ENCODE results near the gene SUN3. TPM values are rescaled to one million over a fixed set of nuclear protein-coding genes. Genes with fewer than 3 reads are reported as not detected.
"Not testable (repeated sequence)": the region's sequence is repeated elsewhere in the genome, so short reads cannot be mapped to it uniquely, and the experiment has no call there.

The SUN3 gene
- total and polyA plus RNA-seq, 2 of the 13 experiments (the other 11 are each of a cell fraction or from before 2014, with no cell fraction given): not detected

DNA sequence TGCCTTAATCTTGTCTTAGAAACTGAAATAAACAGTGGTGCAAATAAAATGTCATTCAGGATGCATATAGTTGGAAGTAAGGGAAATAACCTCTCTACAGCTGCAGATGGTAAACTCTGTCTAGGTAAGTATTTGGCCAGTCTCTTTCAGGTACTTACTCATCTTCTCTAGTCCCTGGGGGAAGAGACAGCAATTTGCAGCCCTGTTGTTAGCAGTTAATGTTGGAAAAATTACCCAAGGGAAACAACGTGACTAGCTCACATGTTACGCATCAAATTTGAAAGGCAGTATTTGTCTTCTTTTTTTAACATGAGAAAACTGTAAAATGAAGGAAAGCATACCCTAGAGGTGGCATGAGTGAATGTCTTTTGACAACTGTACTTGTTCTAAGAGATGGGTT is 46.3 kb downstream of the SUN3 start (continued):
- TF ChIP-seq, protein P1, sequence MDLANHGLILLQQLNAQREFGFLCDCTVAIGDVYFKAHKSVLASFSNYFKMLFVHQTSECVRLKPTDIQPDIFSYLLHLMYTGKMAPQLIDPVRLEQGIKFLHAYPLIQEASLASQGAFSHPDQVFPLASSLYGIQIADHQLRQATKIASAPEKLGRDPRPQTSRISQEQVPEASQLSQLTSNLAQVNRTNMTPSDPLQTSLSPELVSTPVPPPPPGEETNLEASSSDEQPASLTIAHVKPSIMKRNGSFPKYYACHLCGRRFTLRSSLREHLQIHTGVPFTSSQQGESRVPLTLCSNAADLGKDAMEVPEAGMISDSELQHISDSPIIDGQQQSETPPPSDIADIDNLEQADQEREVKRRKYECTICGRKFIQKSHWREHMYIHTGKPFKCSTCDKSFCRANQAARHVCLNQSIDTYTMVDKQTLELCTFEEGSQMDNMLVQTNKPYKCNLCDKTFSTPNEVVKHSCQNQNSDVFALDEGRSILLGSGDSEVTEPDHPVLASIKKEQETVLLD (CRISPR knock-in tag; IDR thresholded peaks at IDR 0.05; ENCODE audit: low read depth): no peak
- TF ChIP-seq SETDB1 (CRISPR knock-in tag; IDR thresholded peaks at IDR 0.05; ENCODE audit: borderline replicate concordance) (no peak), KDM1A (CRISPR knock-in tag; IDR thresholded peaks at IDR 0.05) (no peak), ZNF629 (CRISPR knock-in tag; conservative IDR thresholded peaks at IDR 0.05) (no peak), BRD4 (CRISPR knock-in tag; IDR thresholded peaks at IDR 0.05) (no peak), ADNP (CRISPR knock-in tag; IDR thresholded peaks at IDR 0.05) (no peak), TCF7 (IDR thresholded peaks at IDR 0.05; ENCODE audit: low read depth) (no peak), NR2F1 (CRISPR knock-in tag; IDR thresholded peaks at IDR 0.05) (no peak), ZMYM4 (CRISPR knock-in tag; IDR thresholded peaks at IDR 0.05) (no peak), PHB2 (IDR thresholded peaks at IDR 0.05; ENCODE audit: partially characterized antibody) (no peak)
- TF ChIP-seq, protein P2, sequence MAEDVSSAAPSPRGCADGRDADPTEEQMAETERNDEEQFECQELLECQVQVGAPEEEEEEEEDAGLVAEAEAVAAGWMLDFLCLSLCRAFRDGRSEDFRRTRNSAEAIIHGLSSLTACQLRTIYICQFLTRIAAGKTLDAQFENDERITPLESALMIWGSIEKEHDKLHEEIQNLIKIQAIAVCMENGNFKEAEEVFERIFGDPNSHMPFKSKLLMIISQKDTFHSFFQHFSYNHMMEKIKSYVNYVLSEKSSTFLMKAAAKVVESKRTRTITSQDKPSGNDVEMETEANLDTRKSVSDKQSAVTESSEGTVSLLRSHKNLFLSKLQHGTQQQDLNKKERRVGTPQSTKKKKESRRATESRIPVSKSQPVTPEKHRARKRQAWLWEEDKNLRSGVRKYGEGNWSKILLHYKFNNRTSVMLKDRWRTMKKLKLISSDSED (CRISPR knock-in tag; IDR thresholded peaks at IDR 0.05): no peak
- TF ChIP-seq, protein P3, sequence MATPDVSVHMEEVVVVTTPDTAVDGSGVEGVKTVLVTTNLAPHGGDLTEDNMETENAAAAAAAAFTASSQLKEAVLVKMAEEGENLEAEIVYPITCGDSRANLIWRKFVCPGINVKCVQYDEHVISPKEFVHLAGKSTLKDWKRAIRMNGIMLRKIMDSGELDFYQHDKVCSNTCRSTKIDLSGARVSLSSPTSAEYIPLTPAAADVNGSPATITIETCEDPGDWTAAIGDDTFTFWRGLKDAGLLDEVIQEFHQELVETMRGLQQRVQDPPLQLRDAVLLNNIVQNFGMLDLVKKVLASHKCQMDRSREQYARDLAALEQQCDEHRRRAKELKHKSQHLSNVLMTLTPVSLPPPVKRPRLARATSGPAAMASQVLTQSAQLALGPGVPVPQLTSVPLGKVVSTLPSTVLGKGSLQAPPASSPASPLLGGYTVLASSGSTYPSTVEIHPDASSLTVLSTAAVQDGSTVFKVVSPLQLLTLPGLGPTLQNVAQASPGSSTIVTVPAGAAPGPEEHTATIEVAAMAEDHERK (CRISPR knock-in tag; IDR thresholded peaks at IDR 0.05; ENCODE audit: low read depth): no peak

DNA sequence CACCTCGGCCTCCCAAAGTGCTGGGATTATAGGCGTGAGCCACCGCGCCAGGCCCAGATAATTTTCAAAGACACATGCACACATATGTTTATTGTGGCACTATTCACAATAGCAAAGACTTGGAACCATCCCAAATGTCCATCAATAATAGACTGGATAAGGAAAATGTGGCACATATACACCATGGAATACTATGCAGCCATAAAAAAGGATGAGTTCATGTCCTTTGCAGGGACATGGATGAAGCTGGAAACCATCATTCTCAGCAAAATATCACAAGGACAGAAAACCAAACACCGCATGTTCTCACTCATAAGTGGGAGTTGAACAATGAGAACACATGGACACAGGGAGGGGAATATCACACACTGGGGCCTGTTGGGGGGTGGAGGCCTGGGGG is 48.3 kb downstream of the SUN3 start:
- POLR2A ChIA-PET; CTCF ChIA-PET (ENCODE audit: low intra/inter-chr PET ratio, low total read pairs); FAIRE-seq; BruUV-seq (replicated peaks); H3K4me3 ChIP-seq (replicated peaks in 1 of 3; ENCODE audit: insufficient read depth in 1 of 3, low read depth in 2 of 3, low read length in 3 of 3); H3K27ac ChIP-seq (ENCODE audit: extremely low read length, insufficient read depth, low read length); intact Hi-C loops (cut with micrococcal nuclease; ENCODE audit: unreplicated experiment); H3K9me3 ChIP-seq (ENCODE audit: low read length); ATAC-seq; in situ Hi-C loops (cut with HindIII; ENCODE audit: extremely low pct_ligation_motif_present, low pct_unique_long_range_greater_than_20kb); H3K4me2 ChIP-seq (ENCODE audit: low read depth, low read length); H3K27me3 ChIP-seq (ENCODE audit: control insufficient read depth in 1 of 2, insufficient read depth in 2 of 2, low read length in 2 of 2); H4K20me1 ChIP-seq (ENCODE audit: insufficient read depth, low read length); H2AFZ ChIP-seq (ENCODE audit: low read length); H3K9ac ChIP-seq (ENCODE audit: insufficient read depth, low read depth, low read length); DNase-seq (ENCODE audit: low spot score); H3K79me2 ChIP-seq (ENCODE audit: insufficient read depth, low read length): not testable (repeated sequence)
- Histone ChIP-seq H3K4me1 (ENCODE audit: insufficient read depth, low read length) (peaks cover 15% of the 10 kb centered on the region), H3K36me3 (replicated peaks in 1 of 2; ENCODE audit: control insufficient read depth in 1 of 2, insufficient read depth in 2 of 2, low read length in 2 of 2) (peaks cover 4 to 25% of the 10 kb centered on the region in 2 experiments)
- WGBS (ENCODE audit: low lambda C conversion rate): 97% methylated on average over 4 of the region's 5 CpGs

All from HepG2 (cell line).